Lung (tissue), 12 donors: ENCODE measurements around the gene CLASP1. TPM values are rescaled to one million over a fixed set of nuclear protein-coding genes. Genes with fewer than 3 reads are reported as not detected.

ENCODE experiments used
- ATAC-seq: fragments of 200-7000 bp; cut with Tn5 transposase; one replicate; pipeline ENCODE4 v1.9.1; 2020; ENCODE audit warnings: moderate number of reproducible peaks; ENCODE audit not compliant: insufficient read depth, low FRiP score
- DNase-seq, 3 donors: peaks; one replicate each; pipeline ENCODE4 v3.0.0-alpha.2; 2013 to 2017
- H3K27ac ChIP-seq, 2 donors: one replicate each; pipeline ENCODE4 v1.5.1; 2013; ENCODE audit warnings: mild to moderate bottlenecking in 2 of 2, moderate library complexity in 2 of 2, control low read depth in 1 of 2, inconsistent platforms in 1 of 2, low read depth in 1 of 2, low read length in 1 of 2
- H3K27me3 ChIP-seq, 3 donors: one replicate each; pipeline ENCODE4 v1.5.1; 2013; ENCODE audit warnings: low read length in 2 of 3; ENCODE audit not compliant: control insufficient read depth in 3 of 3, insufficient read depth in 3 of 3
- H3K36me3 ChIP-seq, 4 donors: one replicate each; pipeline ENCODE4 v1.5.1; 2013; ENCODE audit warnings: low read length in 4 of 4, mild to moderate bottlenecking in 1 of 4, moderate library complexity in 1 of 4; ENCODE audit not compliant: control insufficient read depth in 4 of 4, insufficient read depth in 4 of 4
- H3K4me1 ChIP-seq, 5 donors: one replicate each; pipeline ENCODE4 v1.5.1; 2013; ENCODE audit warnings: low read length in 5 of 5, mild to moderate bottlenecking in 2 of 5, moderate library complexity in 1 of 5; ENCODE audit not compliant: control insufficient read depth in 5 of 5, insufficient read depth in 5 of 5
- H3K4me3 ChIP-seq: one replicate; pipeline ENCODE4 v1.5.1; 2013; ENCODE audit warnings: mild to moderate bottlenecking, control low read depth, moderate library complexity
- H3K9ac ChIP-seq, 2 donors: one replicate each; pipeline ENCODE4 v1.5.1; 2013; ENCODE audit warnings: low read length in 2 of 2, control low read depth in 1 of 2; ENCODE audit not compliant: insufficient read depth in 1 of 2
- H3K9me3 ChIP-seq, 4 donors: one replicate each; pipeline ENCODE4 v1.5.1; 2013; ENCODE audit warnings: low read length in 3 of 4, mild to moderate bottlenecking in 1 of 4, moderate library complexity in 1 of 4; ENCODE audit not compliant: control insufficient read depth in 4 of 4, insufficient read depth in 3 of 4
- CTCF ChIP-seq: IDR thresholded peaks from 2 replicates; pipeline ENCODE4 v1.5.1; 2012; ENCODE audit warnings: mild to moderate bottlenecking; ENCODE audit errors: control extremely low read depth, extremely low read depth
- WGBS, 2 donors: extraction: QIAGEN DNeasy Blood & Tissue Kit; methylation state at CpG; one replicate each; pipeline ENCODE4 v1.1.7; 2013; 5-methylcytosine and 5-hydroxymethylcytosine counted together
- polyA plus RNA-seq, 2 donors: library from polyadenylated mRNA; stranded (reverse); fragments of 200-250 nt; gene quantifications; one replicate each; pipeline ENCODE4 v1.2.1, GENCODE V29; 2013
- total RNA-seq, 2 donors: library from RNA; depleted of rRNA in 1 of 2; stranded (reverse); fragments of >200 nt in 1 of 2; gene quantifications; one replicate each; pipeline ENCODE4 v1.2.1, GENCODE V29; 2014 to 2021
- donor health status: control.
- donor health status: control.
- donor health status: Bipolar disorder and iron deficiency.
- donor health status: healthy.
- donor health status: DM: yes; HTN: yes; CAD: no.

Gene CLASP1
- total and polyA plus RNA-seq, 4 donors = 7.4 to 128 (median 30.6) TPM

GRCh38 chr2:121436918-121437317, 212.3 kb downstream of the CLASP1 start:
- peaks cover 0 to 6% (median 3%) of the 10 kb centered on the region in 4 donors for H3K36me3 ChIP-seq
- H3K27me3 ChIP-seq = no peaks in the 10 kb centered on the region
- no peaks in the 10 kb centered on the region for H3K4me1 ChIP-seq
- ATAC-seq = no peak
- H3K9me3 ChIP-seq = no peaks in the 10 kb centered on the region
- no peak for DNase-seq
- 97 to 98% methylated on average over 3 of the region's 3 CpGs for WGBS, 2 donors
- H3K4me3 ChIP-seq = no peak overlapping the region
- no peak overlapping the region for H3K9ac ChIP-seq
- TF ChIP-seq CTCF = no peak
- H3K27ac ChIP-seq = no peak overlapping the region

- 89 to 93% methylated on average over 3 of the region's 3 CpGs for WGBS, 2 donors
- no peak for ATAC-seq
- Histone ChIP-seq H3K27me3 (no peaks in the 10 kb centered on the region), H3K4me3 (no peak overlapping the region), H3K9me3 (no peaks in the 10 kb centered on the region), H3K27ac (no peak overlapping the region), H3K36me3 (peaks cover 0 to 4% (median 1%) of the 10 kb centered on the region in 4 donors), H3K9ac (no peak overlapping the region), H3K4me1 (no peaks in the 10 kb centered on the region)
- no peak for TF ChIP-seq CTCF
- DNase-seq = no peak
Measured at GRCh38 chr2:121435790-121436189, 213.5 kb downstream of the CLASP1 start.

GRCh38 chr2:121431214-121431613, 218.0 kb downstream of the CLASP1 start:
- Histone ChIP-seq H3K9ac (no peak overlapping the region), H3K9me3 (no peaks in the 10 kb centered on the region), H3K36me3 (peaks cover 0 to 34% (median 19%) of the 10 kb centered on the region in 4 donors), H3K4me1 (no peaks in the 10 kb centered on the region), H3K4me3 (no peak overlapping the region), H3K27me3 (no peaks in the 10 kb centered on the region), H3K27ac (no peak overlapping the region)
- DNase-seq = no peak
- 94 to 95% methylated on average over 1 of the region's 1 CpG for WGBS, 2 donors
- TF ChIP-seq CTCF = no peak
- ATAC-seq = no peak

- no peak for DNase-seq
- 95 to 96% methylated on average over 16 of the region's 16 CpGs for WGBS, 2 donors
- no peaks in the 10 kb centered on the region for H3K27me3 ChIP-seq
Measured at GRCh38 chr2:121429927-121430520, 219.2 kb downstream of the CLASP1 start.

More at GRCh38 chr2:121429927-121430520, 219.2 kb downstream of the CLASP1 start:
- no peak overlapping the region for H3K9ac ChIP-seq
- no peaks in the 10 kb centered on the region for H3K4me1 ChIP-seq
- no peak overlapping the region for H3K27ac ChIP-seq
- H3K4me3 ChIP-seq = no peak overlapping the region
- H3K9me3 ChIP-seq = no peaks in the 10 kb centered on the region
- peaks cover 4 to 41% (median 21%) of the 10 kb centered on the region in 4 donors for H3K36me3 ChIP-seq
- no peak for TF ChIP-seq CTCF
- ATAC-seq = no peak
